ENCODE results near the gene AKAP7.

AKAP7 gene

GRCh38 chr6:131107151-131107550 is 28.1 kb upstream of the AKAP7 start:
- H3K27ac ChIP-seq: no peak overlapping the region
- TF ChIP-seq CTCF (IDR thresholded peaks at IDR 0.05) (no peak), ZFX (IDR thresholded peaks at IDR 0.05; ENCODE audit: borderline replicate concordance) (no peak)

GRCh38 chr6:131112249-131112648 is 23.0 kb upstream of the AKAP7 start:
- no peak for TF ChIP-seq ZFX (IDR thresholded peaks at IDR 0.05; ENCODE audit: borderline replicate concordance)
- TF ChIP-seq CTCF (IDR thresholded peaks at IDR 0.05): no peak
- H3K27ac ChIP-seq: no peak overlapping the region

GRCh38 chr6:131115651-131116050 is 19.6 kb upstream of the AKAP7 start:
- no peak for TF ChIP-seq ZFX (IDR thresholded peaks at IDR 0.05; ENCODE audit: borderline replicate concordance)
- H3K27ac ChIP-seq: no peak overlapping the region

GRCh38 chr6:131116321-131116720 is 18.9 kb upstream of the AKAP7 start:
- no peak overlapping the region for H3K27ac ChIP-seq

GRCh38 chr6:131116755-131117360 is 18.4 kb upstream of the AKAP7 start:
- no peak for TF ChIP-seq ZFX (IDR thresholded peaks at IDR 0.05; ENCODE audit: borderline replicate concordance)
- TF ChIP-seq CTCF (IDR thresholded peaks at IDR 0.05): peak; percentile 60
- H3K27ac ChIP-seq: no peak overlapping the region

More at GRCh38 chr6:131116321-131116720, 18.9 kb upstream of the AKAP7 start:
- TF ChIP-seq ZFX (IDR thresholded peaks at IDR 0.05; ENCODE audit: borderline replicate concordance) (no peak), CTCF (IDR thresholded peaks at IDR 0.05) (no peak)

GRCh38 chr6:131117878-131118277 is 17.4 kb upstream of the AKAP7 start:
- no peak overlapping the region for H3K27ac ChIP-seq
- TF ChIP-seq CTCF (IDR thresholded peaks at IDR 0.05) (no peak), ZFX (IDR thresholded peaks at IDR 0.05; ENCODE audit: borderline replicate concordance) (no peak)

- no peak for TF ChIP-seq CTCF (IDR thresholded peaks at IDR 0.05)
- no peak for TF ChIP-seq ZFX (IDR thresholded peaks at IDR 0.05; ENCODE audit: borderline replicate concordance)
These were observed 13.3 kb upstream of the AKAP7 start for GRCh38 chr6:131122007-131122406.

GRCh38 chr6:131122516-131122915 is 12.8 kb upstream of the AKAP7 start:
- TF ChIP-seq ZFX (IDR thresholded peaks at IDR 0.05; ENCODE audit: borderline replicate concordance) (no peak), CTCF (IDR thresholded peaks at IDR 0.05) (no peak)
- no peak overlapping the region for H3K27ac ChIP-seq

More at GRCh38 chr6:131122007-131122406, 13.3 kb upstream of the AKAP7 start:
- no peak overlapping the region for H3K27ac ChIP-seq

Measured in 22Rv1 (cell line).